Activated CD4-positive, alpha-beta T cell treated with anti-CD3 and anti-CD28 coated beads for 4 hours (primary cell): ENCODE data around the gene IL13.

Experiments
- DNase-seq, 2 donors: peaks; one replicate each; pipeline ENCODE4 v3.0.0-alpha.2; 2020

Gene IL13

DNA sequence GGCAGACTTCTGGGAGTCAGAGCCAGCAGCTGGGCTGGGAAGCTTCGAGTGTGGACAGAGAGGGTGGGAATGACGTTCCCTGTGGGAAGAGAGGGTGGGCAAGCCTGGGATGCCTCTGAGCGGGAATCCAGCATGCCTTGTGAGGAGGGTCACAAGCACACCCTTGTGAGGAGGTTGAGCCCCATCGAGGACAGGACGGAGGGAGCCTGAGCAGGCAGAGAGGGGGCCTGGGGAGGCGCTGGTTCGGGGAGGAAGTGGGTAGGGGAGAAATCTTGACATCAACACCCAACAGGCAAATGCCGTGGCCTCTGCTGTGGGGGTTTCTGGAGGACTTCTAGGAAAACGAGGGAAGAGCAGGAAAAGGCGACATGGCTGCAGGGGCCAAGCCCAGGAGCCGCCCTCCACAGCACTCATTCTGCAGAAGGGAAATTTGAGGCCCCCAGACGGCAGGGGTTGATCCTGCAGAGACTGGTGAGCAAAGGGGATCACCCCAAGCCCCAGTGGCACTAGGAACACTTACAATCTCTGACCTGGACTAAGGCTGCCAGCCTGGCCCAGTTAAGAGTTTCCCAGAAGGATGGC, 1.1 kb upstream of the IL13 start:
- DNase-seq, result no peak

DNA sequence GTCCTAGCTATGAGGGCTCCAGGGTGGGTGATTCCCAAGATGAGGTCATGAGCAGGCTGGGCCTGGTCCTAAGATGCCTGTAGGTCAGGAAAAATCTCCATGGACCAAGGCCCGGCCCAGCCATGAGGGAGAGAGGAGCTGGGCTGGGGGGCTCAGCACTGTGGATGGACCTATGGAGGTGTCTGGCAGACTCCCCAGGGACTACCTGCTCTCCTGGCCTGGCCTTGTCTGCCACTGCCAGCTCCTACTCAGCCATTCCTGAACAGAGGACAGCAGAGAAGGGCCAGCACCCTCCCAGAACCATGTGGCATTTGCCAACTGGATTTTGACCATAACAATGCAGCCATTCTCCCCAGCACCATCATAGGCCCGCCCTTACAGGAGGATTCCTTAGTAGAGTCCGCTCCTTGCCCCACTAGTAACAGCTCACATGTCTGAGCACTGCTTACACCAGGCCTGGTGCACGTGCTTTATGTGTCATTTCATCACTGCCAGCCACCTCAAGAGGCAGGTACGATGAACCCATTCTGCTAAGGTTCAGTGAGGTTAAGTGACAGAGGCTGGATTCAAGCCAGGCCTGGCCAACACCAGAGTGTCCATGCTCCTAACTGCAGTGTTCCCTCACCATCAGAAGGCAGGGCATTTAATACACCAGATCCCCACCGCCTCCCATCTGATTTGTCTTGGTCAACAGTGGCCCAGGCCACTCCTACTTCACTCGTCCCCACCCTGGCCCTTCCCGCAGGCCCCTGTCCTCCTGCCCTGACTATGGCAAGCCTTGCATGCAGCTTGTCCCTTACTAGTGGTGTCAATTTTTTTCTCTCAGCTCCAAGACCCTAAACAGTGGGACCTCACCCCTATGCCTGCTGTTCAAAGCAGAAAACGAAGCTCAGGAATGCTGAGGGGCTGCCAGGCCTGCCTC, 669 bp downstream of the IL13 start:
- DNase-seq, result no peak

DNA sequence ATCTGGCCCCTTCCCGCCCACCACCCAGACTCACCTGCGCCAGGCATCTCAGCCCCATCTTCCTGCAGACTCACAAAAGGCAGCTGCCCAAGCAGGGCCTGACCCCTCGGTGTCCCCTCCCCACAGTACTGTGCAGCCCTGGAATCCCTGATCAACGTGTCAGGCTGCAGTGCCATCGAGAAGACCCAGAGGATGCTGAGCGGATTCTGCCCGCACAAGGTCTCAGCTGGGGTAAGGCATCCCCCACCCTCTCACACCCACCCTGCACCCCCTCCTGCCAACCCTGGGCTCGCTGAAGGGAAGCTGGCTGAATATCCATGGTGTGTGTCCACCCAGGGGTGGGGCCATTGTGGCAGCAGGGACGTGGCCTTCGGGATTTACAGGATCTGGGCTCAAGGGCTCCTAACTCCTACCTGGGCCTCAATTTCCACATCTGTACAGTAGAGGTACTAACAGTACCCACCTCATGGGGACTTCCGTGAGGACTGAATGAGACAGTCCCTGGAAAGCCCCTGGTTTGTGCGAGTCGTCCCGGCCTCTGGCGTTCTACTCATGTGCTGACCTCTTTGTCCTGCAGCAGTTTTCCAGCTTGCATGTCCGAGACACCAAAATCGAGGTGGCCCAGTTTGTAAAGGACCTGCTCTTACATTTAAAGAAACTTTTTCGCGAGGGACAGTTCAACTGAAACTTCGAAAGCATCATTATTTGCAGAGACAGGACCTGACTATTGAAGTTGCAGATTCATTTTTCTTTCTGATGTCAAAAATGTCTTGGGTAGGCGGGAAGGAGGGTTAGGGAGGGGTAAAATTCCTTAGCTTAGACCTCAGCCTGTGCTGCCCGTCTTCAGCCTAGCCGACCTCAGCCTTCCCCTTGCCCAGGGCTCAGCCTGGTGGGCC, 1.9 kb downstream of the IL13 start:
- no peak for DNase-seq

DNA sequence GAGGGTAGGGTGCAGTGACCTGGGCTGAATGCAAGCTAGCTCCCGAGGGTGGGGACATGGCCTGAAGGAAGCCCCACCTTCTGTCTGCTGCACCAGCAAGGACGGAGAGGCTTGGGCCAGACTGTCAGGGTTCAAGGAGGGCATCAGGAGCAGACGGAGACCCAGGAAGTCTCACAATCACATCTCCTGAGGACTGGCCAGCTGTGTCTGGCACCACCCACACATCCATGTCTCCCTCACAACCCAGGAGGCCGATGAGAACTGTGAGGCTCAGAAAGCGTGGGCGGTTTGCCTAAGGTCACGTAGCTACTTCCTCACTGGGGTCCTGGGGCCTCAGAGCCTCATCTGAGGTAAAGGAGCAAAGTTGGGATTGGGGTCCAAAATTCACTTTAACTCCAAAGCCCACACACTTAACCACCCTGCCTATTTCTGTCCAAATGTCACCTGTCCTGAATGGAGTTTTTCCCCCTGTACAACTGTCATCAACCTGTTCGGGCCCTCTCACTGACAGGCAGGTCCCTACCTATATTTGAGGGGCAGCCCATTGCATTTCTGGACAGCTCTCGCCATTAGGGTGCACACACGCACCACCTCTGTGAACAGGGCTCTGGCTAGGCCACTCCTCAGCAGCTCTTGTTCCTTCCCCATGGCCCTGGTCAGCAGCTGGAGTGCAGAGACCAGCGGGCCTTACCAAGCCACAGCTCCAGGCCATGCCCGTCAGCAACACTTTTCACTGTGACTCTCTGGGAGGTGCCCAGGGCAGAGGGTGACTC, 3.4 kb downstream of the IL13 start:
- no peak for DNase-seq

DNA sequence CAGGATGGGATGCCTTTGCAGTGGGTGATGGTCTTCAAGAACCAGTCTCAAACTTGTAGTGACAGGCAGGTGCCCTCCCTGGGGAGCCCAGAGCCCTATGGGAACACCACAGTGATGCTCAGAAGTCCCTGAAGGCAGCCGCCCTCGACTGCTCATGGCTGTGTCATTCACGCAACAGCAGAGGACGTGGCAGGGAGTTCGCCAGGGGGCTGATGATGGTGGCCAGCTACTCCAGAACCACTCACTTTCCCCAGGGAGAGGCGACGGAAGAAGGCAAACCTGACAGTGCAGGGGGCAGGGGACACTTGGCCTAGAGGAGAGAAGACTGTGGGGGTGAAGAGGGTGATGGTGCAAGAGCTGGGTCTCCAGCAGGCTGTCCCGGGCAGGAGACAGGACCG, 4.0 kb downstream of the IL13 start:
- DNase-seq, result no peak

DNA sequence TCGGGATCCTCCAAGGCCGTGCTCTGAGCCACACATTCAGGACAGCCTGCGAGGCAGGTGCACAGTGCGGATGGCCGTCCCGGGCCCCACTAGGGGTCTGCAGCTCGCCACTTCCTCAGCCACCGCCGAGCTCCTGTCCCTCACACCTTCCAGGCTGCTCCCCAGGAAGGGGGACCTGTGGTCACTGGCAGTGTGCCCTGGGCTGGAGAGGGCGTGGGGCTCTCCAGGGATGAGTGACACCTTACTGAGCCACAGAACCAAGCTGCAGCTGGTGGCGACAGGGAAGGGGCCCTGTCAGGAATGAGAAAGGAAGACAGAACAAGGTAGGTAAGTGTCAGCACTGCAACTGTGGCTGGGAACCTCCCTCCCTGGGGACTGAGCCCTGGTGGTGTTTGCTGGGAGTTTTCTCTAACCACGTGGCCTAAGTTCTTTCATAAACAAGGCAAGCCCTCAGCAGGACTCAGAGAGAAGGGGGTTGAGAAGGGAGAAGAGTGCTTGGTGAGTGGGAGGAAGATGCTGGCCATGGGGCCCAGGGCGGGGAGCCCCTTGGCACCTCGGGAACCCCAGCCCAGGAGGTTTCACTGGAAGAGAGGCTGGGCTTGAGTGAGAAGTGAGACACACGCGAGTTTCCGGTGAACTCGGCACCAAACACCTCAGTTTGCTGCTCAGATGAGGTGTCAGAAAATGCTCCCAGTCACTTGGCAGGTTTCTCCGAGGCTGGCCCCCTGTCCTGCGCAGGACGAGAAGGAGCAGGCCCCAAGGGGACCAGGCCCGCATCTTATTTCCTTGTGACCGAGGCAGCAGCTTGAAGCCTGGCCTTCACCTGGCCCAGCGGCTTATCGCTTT, 5.2 kb downstream of the IL13 start:
- DNase-seq, result peak in 1 of 2 donors; percentile 8

DNA sequence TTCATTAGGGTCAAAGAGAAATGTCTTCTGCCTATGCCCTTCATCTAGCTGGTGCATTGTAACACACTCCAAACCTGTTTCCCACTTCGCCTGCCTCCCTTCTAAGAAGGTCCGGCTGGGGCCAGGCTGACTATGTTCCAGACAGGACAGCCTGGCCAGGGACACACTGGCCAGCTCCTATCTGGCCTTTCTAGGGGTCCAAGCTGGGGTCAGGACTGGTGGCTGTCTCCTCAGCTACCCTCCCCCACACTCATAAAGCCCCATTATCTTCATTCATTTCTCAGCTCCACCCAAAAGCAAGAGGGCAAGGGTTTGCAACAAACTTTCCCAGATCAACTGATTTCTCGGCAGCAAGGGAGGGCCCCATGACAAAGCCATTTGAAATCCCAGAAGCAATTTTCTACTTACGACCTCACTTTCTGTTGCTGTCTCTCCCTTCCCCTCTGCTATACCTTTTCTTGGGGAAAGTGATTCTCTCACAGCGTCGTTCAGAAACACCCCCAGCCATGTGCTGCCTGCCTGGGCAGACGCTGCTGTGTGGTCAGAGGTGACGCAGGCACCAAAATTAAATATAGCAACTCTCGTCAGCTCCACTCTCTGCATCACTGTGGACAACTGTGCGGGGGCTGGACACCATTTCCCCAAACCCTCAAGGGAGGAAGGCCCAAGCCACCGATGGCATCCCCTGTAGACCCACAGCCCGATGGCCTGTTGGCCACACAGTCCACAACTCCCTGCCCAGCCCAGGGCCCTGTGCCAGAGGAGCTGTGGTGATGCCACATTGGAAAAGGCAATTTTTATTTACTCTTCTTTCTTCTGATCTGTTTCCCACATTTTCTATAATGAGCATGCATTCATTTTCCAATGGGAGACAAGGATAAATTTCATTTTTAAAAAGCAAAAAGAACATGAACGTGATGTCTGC, 6.1 kb downstream of the IL13 start:
- no peak for DNase-seq

DNA sequence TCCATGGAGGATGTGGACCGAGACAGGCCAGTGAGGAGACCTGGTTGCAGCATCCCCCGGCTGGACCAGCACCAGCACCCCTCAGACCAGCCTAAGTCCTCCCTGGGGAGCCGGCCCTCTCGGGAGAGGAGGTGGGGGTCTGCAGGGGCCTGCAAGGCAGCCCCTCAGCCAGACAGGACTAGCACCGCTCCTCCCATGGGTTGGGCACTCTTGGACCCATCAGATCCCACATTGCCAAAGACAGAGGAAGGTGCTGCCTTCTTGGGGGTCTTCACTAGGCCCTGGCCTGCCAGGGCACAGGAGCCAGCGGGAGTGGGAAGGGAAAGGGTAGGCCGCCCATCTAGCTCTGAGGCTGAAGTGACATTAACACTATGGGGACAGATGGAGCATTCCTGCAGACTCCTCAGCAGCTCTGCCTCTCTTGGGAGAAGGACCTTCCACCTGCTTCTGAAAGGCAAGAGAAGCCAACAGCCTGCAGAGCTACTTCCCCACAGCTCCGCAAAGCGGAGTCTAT, 6.8 kb downstream of the IL13 start:
- DNase-seq, result no peak

DNA sequence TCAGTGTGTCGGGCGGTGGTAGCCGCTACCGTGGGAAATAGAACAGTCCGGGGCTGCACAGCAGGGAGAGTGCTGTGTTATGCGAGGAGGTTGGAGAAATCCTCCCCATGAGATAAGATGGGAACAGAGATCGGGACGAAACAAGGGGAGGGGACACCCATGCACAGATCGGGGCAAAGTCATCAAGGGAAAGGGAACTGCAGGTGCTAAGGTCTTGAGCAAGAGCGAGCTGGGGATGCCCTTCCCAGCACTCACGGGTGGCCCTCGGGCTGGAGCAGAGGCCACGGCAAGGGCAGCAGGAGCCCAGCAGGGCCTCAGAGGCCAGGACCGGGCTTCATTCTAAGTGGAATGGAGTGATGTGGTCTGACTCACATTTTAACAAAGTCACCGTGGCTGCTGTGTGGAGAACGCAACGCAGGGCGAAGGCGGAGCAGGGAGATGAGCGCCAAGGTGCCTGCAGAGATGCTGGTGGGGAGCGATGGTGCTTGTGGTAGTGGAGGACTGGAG, 7.7 kb downstream of the IL13 start:
- no peak for DNase-seq

DNA sequence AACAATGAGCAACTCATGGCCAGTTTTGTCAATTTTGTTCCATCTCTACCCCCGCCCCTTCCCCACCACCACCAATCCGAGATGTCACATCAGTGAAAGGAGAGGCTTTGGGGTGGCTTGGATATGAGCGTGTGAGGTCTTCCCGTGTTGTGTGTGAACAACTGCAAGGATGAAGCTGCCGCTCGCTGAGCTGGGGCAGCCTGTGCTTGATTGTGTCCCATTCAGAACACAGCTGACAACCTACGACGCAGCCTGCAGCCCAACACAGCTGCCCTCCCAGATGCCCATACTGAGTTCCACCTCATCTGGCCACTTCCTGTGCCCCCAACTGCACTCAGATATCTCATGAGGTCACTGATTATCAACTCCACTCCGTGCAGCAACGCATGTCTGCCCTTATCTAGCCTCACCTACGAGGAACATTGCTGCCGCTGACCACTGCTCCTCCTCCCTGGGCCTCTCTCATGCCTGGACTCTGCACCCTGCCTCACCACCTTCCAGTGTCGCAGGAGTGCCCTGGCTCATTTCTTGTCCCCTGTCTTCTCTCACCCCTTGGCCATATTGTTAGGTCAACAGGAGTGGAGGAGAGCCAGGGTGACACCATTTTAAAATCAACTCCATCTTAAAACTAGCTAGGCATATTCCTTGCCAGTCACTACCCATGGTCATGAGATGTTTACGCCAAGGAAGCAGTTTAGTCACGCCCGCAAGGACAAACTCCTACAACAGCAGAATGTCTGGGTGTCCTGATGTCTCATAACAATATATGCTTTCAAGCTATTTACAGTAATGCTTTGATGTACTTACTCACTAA, 8.5 kb downstream of the IL13 start:
- DNase-seq, result no peak

DNA sequence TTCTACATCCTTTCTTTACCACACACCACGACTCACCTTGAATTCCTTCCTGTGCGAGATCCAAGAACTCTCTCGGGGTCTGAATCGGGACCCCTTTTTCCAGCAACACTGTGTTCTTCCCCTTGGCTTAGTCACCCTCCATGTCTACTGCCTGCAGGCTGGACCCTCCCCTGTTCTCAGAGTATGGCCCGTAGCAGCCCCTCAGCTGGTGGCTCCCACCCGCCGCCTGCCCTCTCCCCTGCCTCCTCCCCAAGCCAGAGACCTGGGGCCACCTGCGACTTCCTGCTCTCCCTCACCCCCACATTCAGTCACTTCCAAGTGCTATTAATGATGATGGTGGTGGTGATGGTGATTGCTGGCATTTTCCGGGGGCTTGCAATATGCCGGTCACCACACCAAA, 9.3 kb downstream of the IL13 start:
- no peak for DNase-seq

DNA sequence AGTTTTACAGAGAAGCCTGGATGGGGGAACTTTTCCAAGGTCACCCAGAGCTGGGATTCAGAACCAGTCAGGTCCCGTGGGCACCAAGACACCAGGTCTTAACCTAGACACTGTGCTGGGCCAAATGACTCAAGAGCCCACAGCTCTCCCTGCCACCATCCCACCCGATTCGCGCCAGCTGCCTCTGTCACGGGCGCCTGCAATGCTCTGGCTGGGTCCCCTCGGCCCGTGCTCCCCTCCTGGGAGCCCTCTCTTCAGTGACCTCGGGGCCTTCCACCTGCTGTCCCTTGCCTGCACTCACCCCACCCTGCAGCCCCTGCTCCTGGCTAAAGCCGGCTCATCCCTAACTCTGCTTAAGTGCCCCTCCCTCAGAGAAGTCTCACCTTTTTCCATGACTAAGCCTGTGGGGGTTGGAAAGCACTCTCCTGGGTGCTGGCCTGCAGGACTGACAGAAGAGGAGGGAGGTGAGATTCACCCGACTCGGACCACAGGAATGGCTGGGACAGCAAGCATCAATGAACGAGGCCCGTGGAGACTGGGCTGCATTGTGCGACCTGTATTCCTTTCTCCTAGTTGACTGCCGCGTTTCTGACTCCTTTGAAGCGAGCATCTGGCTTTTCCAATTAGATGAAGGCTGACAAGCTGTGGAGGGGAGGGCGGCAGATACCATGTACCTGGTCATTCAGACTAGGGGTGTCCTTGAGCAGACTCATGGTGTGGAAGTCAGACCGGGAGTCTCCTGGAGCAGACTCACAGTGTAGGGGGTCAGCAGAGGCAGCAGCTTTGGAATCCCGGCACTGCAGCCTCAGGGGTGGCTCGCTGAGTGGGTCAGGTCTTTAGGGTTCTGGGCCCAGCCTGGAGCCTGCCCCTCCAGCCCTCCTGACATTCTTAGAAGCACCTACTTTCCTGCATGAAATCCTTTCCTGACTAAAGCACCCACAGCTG, 10.1 kb downstream of the IL13 start:
- DNase-seq, result no peak

DNA sequence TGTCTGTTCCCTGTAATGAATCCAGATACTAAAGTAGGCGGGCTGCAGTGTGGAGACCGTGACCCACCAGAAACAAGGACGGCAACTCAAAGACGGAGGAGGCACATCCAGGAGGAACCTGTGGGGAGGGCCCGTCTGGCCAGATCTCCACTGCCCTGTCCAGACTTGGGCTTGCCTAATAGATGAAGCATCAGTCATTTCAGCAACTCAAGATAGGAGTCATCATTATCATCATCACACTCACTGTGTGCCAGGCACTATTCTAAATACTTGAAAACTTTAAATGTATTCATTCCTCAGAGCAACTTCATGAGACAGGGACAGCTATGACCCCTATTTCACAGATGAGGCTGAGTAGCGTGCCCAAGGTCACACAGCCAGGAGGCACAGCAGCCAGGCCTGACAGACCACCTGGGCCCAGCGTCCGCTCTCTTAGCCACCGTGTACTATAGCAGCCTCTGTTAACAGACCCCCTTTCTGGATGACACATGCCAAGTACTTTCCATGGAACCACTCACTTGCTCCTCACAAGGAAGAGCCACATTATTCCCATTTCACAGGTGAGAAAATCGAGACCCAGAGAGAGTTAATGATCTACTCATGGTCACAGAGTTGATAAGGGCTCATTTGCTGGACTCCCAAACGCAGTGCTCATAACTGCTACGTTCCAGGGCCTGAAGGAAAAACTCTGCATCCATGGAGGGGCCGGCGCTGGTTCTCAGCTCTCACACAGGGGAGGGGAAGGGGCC, 10.9 kb downstream of the IL13 start:
- DNase-seq, result no peak

DNA sequence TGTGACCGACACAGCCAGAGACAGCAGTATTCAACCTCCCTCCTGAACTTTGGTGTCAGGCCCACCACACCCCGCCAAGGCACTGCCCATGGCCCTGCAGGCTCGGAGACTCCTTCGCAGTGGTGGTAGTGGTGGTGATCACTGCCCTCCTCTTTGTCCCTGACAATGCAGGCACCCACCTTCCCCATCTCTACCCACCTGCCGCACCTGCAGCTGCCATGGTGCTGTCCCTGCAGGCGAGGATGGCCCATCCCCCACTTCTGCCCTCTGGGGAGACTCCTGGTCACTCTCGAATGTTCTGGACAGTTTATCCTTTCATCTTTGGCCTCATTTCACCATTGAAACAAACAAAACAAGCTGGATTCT, 11.5 kb downstream of the IL13 start:
- no peak for DNase-seq

DNA sequence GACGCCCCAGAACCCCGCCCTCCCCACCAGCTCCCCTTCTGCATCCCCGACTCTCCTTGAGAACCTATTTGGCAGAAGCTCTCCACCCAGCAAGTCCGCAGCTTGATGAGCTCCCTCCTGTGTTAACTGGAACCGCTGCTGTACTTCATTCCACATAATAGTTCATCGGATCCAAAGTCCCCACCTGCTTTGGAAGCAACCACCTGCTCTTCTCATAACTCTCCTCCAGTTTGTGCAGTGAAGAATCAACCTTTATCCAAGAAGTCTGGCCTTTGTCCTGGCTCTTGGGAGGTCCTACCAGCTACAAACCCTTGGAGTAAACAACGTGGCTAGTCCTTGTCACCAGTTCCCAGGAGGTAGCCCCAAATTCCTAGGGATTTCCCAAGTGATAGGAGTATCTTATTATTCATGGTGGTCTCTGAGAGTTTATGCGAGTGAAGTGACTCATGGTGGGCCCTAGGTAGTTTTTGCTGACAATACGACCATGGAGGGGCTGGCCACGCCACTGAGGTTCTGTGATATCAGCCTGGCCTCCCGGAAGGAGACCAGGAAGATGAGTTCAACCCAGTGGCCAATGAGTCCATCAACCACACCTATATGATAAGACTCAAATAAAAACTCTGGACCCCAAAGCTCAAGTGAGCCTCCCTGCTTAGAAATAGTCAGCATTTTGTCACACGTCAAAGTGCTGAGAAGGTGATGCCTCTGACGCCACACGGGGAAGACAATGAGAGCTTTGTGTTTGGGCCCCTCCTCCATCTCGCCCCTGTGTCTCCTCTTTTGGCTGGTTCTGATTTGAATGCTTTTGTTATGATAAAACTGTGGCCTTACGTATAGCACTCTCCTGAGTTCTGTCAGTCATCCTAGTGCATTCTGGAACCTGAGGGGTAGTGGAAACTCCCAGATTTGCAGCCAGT, 12.3 kb downstream of the IL13 start:
- DNase-seq, result no peak

DNA sequence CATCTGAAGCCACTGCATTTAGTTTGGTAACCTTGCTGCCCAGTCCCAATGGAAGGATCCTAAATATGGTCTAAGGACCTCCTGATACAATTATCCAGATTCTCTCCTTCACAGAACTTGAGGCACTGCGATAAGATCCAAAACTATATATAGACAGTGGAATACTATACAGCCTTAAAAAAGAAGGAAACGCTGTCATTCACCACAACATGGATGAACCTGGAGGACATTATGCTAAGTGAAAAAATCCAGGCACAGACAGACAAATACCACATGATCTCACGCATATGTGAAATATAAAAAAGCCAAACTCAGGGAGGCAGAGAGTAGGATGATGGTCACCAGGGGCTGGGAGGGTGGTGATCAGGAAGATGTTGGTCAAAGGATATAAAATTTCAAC, 13.0 kb downstream of the IL13 start:
- DNase-seq, result no peak
